RWPE1 (cell line): Measurements from ENCODE around the gene RGS6.

Experiments used
- CTCF ChIA-PET: fragments of 350-600 bp; sonication (Branson Sonifier 250); formaldehyde crosslinking; extraction: SDS; loops from one replicate; lab custom pipeline; 2021; lab: Yijun Ruan, JAX
- POLR2A ChIA-PET: fragments of 400-600 bp; formaldehyde crosslinking; extraction: SDS; loops from one replicate; lab custom pipeline; 2020; ENCODE audit warnings: antibody characterized with exemption; ENCODE audit not compliant: low non-redundant PET; lab: Yijun Ruan, JAX
- DNase-seq: peaks from one replicate; pipeline ENCODE4 v3.0.0; 2012; ENCODE audit warnings: low spot score
- H3K27ac ChIP-seq: fragments of 450-650 bp; 2 replicates; pipeline ENCODE4 v1.5.1; 2017
- CTCF ChIP-seq: fragments of 450-650 bp; conservative IDR thresholded peaks from 2 replicates; pipeline ENCODE4 v1.5.1; 2017; ENCODE audit warnings: low read depth, mild to moderate bottlenecking

Gene RGS6

GRCh38 chr14:72098210-72098609, 166.0 kb downstream of the RGS6 start:
- H3K27ac ChIP-seq, result no peak overlapping the region
- no peak for TF ChIP-seq CTCF
- POLR2A ChIA-PET, result no interaction called here
- CTCF ChIA-PET, result no interaction called here
- no peak for DNase-seq

GRCh38 chr14:72099566-72099965, 167.3 kb downstream of the RGS6 start:
- CTCF ChIA-PET, result no interaction called here
- TF ChIP-seq CTCF, result no peak
- POLR2A ChIA-PET, result no interaction called here

DNA sequence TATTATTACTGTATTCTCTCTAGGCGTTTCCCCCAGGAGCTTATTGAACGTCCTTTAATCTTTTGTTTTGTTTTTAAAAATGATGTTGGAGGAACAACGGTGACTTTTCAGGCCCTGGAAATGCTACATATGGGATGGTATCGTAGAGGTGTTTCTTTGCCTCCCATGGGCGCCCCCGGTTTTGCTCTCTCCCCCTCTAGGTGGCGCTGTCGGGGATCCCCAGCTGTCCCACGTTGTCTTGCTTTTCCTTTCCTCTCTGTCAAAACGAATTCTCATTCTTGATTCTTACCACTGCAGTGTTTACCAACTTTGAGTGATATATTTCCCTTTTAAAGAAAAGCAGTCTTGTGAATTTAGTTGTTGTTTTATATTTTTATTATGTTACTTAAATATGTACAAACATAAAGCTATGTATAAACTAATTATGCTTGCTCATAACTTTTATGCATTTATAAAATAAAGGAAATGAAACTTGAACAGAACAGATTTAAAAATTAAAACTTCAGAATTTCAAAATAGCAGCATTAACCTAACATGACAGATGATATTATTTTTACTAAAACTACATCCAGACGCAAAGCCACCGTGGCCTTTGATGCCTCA, 171.9 kb downstream of the RGS6 start:
- H3K27ac ChIP-seq, result no peak overlapping the region
- ChIA-PET POLR2A (no interaction called here), CTCF (interaction anchor here (0.6 to 0.8 kb wide), 7 partner anchors 8 to 473 kb away, joined by 3 to 5 read pairs (median 4); no protein-coding TSS in a partner anchor)
- peak; percentile 29; the same call in 1 of the 2 replicates for TF ChIP-seq CTCF
- DNase-seq, result peak; percentile 37

More at GRCh38 chr14:72099566-72099965, 167.3 kb downstream of the RGS6 start:
- no peak for DNase-seq
- no peak overlapping the region for H3K27ac ChIP-seq

- ChIA-PET POLR2A (no interaction called here), CTCF (no interaction called here)
- no peak for TF ChIP-seq CTCF
- DNase-seq, result no peak
- no peak overlapping the region for H3K27ac ChIP-seq
These were observed 179.7 kb downstream of the RGS6 start for GRCh38 chr14:72111911-72112310.

DNA sequence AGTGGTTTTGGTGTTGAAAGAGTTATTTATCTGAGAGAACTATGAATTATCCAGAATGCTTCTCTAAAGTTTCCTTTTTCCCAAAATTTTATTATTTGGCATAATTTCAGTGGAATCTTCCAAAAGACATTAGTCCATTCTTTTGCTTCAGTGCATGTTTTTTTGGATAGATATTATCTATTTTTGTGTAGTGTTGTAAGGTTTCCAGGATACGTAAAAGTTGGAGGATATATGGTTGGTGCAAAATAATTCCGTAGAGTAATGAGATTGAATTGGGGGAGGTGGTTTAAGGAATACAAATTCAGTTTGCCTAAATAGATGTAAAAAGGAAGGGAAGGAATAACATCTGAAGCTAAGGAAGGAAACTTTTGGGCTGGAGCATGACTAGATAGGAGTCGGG, 186.6 kb downstream of the RGS6 start:
- ChIA-PET CTCF (no interaction called here), POLR2A (no interaction called here)
- DNase-seq, result no peak
- no peak overlapping the region for H3K27ac ChIP-seq
- TF ChIP-seq CTCF, result no peak

- CTCF ChIA-PET, result no interaction called here
- no peak overlapping the region for H3K27ac ChIP-seq
- no peak for DNase-seq
- POLR2A ChIA-PET, result no interaction called here
- no peak for TF ChIP-seq CTCF
These were observed 188.1 kb downstream of the RGS6 start for GRCh38 chr14:72120315-72120714.
